Measurements from ENCODE around the gene INO80E.
"Not testable (repeated sequence)": the region's sequence is repeated elsewhere in the genome, so short reads cannot be mapped to it uniquely, and the experiment has no call there.

INO80E gene

GRCh38 chr16:29995911-29996765 lies at the start of gene INO80E:
Gene INO80E (plus strand): TSS chr16:29996241. CDS start chr16:29996311, 70 bp downstream.
- peak; percentile 96 for DNase-seq

DNA sequence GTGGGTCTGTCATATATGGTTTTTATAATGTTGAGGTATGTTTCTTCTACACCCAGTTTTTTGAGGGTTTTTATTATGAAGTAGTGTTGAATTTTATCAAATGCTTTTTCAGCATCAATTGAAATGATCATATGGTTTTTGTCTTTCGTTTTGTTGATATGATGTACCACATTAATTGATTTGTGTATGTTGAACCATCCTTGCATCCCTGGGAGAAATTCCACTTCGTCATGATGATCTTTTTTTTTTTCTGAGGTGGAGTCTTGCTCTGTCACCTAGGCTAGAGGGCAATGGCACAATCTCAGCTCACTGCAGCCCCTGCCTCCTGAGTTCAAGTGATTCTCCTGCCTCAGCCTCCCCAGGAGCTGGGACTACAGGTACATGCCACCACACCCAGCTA lies 48.1 kb upstream of the INO80E start:
- no peak for DNase-seq

GRCh38 chr16:29950806-29951461 lies 45.1 kb upstream of the INO80E start:
- DNase-seq: no peak

GRCh38 chr16:29951625-29952365 lies 44.2 kb upstream of the INO80E start:
- no peak for DNase-seq

GRCh38 chr16:29958756-29959155 lies 37.3 kb upstream of the INO80E start:
- DNase-seq: no peak

GRCh38 chr16:29959293-29959692 lies 36.7 kb upstream of the INO80E start:
- no peak for DNase-seq

DNA sequence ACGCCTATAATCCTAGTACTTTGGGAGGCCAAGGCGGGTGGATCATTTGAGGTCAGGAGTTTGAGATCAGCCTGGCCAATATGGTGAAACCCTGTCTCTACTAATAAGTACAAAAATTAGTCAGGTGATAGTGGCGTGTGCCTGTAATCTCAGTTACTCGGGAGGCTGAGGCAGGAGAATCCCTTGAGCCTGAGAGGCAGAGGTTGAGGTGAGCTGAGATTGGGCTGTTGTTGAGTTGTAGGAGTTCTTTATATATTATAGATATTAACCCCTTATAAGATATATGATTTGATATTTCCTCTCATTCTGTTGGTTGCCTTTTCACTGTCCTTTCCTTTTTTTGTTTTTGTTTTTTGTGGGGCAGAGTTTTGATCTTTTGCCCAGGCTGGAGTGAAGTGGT lies 36.2 kb upstream of the INO80E start:
- not testable (repeated sequence) for DNase-seq

DNA sequence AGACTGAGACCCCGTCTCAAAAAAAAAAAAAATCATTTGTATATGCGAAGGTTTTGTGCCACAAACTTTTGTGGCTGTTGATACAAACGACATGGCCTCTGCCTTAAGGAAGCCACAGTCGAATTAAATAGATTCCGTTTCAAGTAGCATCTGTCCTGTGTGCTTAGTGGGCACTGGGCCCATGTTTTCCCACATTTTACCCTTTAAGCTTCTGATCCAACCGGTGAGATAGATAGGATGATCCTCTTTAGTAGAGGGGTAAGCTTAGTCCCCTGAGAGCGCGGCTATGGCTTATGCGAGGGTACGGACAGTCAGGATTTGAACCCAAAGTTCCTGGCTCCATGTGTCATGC lies 34.9 kb upstream of the INO80E start:
- DNase-seq: no peak

- peak; percentile 79 for DNase-seq
Measured at GRCh38 chr16:29961479-29962343, 34.3 kb upstream of the INO80E start, which contains the start of gene TMEM219. Gene TMEM219 (plus strand): TSS chr16:29962079. CDS start chr16:29963144, 1,065 bp downstream.

GRCh38 chr16:29962344-29962994 lies 33.6 kb upstream of the INO80E start:
- DNase-seq: no peak

DNA sequence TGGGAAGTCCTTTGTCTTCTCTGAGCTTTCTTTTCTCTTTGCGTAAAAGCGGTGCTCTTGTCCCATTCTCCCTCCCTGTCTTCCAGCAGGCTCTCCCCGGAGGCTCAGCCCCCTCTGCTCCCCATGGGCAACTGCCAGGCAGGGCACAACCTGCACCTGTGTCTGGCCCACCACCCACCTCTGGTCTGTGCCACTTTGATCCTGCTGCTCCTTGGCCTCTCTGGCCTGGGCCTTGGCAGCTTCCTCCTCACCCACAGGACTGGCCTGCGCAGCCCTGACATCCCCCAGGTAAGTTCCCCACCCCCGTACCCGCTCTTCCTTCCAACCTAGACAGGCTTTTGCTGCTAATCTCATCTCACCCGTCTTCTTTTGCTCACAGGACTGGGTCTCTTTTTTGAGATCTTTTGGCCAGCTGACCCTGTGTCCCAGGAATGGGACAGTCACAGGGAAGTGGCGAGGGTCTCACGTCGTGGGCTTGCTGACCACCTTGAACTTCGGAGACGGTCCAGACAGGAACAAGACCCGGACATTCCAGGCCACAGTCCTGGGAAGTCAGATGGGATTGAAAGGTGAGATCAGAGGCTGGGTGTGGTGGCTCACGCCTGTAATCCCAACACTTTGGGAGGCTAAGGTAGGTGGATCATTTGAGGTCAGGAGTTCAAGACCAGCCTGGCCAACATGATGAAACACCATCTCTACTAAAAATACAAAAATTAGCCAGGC lies 32.9 kb upstream of the INO80E start:
- DNase-seq: no peak

DNA sequence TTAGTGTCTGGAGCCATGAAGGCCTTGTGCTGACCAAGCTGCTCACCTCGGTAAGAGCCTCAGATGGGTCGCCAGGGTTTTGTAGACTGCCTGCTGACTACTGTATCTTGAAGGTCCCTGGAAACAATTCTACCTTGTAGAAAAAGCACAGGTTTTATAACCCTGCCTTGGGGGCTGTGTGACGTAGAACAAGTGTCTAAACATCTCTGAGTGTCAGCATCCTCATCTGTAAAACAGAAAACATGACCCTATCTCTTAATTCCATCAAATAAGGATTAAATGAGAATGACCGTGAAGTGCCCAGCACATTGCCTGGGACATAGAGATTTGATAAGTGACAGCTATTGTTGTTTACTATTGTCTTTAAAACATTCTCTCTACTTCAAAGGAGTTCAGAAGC lies 27.8 kb upstream of the INO80E start:
- DNase-seq: no peak

DNA sequence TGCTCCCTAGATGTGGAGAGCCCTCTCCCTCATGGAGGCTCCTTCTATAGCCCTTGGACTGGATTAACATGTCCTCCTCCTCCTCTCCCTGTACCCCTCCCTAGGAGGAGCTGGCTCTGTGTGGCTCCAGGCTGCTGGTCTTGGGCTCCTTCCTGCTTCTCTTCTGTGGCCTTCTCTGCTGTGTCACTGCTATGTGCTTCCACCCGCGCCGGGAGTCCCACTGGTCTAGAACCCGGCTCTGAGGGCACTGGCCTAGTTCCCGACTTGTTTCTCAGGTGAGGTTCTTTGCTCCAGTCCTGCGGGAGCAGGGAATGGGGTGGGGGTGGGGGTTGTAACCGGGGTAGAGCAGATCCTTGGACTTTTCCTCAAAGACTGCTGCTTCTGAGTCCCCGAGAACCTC lies 24.7 kb upstream of the INO80E start:
- no peak for DNase-seq

DNA sequence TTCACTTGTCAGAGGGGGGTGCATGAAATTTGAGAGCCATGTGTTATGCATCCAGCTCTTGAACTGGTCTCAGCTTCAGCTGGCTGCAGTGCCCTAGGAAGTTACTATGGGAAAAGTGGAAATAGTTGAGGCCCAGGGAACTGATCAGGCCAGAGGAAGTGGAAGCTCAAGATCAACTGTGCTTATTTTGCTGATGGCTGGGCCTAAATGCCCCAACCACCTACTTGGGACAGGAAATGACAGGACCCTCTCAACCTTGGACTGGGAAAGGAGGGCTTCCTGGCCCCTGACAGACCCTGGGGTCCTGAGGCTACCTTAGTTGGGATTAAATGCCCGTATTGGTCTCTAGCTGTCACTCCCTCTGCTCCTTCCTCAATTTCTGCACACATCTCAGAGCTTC lies 23.5 kb upstream of the INO80E start:
- no peak for DNase-seq

DNA sequence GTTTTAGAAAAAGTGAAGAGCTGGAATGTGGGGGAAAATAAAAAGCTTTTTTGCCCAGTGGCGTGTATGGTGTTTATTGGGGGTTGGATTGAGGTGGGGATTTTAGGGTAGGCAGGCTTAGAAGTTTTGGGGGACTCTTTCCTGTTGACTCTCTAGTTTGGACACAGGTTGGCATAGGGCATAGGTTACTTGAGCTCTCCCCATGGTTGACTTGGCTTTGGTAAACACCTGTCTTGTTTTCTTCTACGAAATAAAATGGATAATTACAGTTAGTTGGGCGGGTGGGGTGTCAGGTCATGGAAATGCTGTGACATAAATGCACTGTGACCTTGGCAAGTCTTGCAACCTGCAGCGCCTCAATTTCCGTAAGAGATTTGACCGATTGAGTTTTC lies 23.1 kb upstream of the INO80E start:
- DNase-seq: no peak

- DNase-seq: peak; percentile 96
Measured at GRCh38 chr16:29973384-29974246, 22.4 kb upstream of the INO80E start, which contains the start of gene TAOK2. Gene TAOK2 (plus strand): TSS chr16:29973868. CDS start chr16:29977773, 3,905 bp downstream.

GRCh38 chr16:29974291-29975133 lies 21.5 kb upstream of the INO80E start:
- DNase-seq: no peak

DNA sequence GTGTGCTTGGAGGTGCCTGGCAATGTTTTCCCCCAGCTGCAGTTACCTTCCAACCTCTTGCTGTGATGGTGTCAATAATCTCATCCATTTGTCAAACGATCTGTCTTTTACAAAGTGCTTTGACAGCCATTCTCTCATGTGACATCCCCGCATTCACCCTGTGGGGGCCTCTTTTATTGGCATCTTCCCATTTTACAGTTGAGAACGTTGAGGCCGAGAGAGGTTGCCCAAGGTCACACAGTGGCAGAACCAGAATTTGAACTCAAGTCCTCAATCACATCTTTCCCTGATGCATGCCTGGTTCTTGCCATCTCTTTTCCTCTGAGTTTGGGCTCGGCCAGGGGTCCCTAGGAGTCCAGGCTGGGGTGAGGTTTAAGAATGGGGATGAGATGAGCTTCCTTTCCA lies 20.9 kb upstream of the INO80E start:
- no peak for DNase-seq

- no peak for DNase-seq
Measured at GRCh38 chr16:29975811-29976511, 20.1 kb upstream of the INO80E start.

All from NCI-H1105 (cell line).